LNCaP clone FGC (cell line): Measurements from ENCODE around the gene ZNF155.
"Not testable (repeated sequence)": the region's sequence is repeated elsewhere in the genome, so short reads cannot be mapped to it uniquely, and the experiment has no call there.

Experiments
- DNase-seq: peaks from one replicate; pipeline ENCODE4 v3.0.0-alpha.2; 2011; ENCODE audit warnings: low read depth
- H3K4me3 ChIP-seq: 2 replicates; pipeline ENCODE4 v1.5.1; 2011; ENCODE audit warnings: mild to moderate bottlenecking, low read depth, low read length, control low read depth
- CTCF ChIP-seq: IDR thresholded peaks from 2 replicates; pipeline ENCODE4 v1.5.1; 2012; ENCODE audit warnings: mild to moderate bottlenecking; ENCODE audit not compliant: control insufficient read depth, insufficient read depth; ENCODE audit errors: extremely low read depth

Gene ZNF155

GRCh38 chr19:43983912-43984686 is at the start of gene ZNF155:
Gene ZNF155, plus strand, starts transcription at chr19:43984188. Its CDS starts 4,356 bp downstream, at chr19:43988544.
- peak; percentile 93 for DNase-seq
- peak within 1 kb of the TSS; percentile 68 for H3K4me3 ChIP-seq
- TF ChIP-seq CTCF, result no peak

- peak within 1 kb of the TSS; percentile 63 for H3K4me3 ChIP-seq
- no peak for TF ChIP-seq CTCF
- peak; percentile 54 for DNase-seq
Observed at GRCh38 chr19:43934985-43935708, 48.8 kb upstream of the ZNF155 start, which contains the start of gene ZNF45. Gene ZNF45, minus strand, starts transcription at chr19:43935282. Its CDS starts 13,097 bp downstream, at chr19:43922185.

- DNase-seq, result peak; percentile 68
- no peak for TF ChIP-seq CTCF
- no peak overlapping the region for H3K4me3 ChIP-seq
Observed at GRCh38 chr19:43936188-43936587, 47.8 kb upstream of the ZNF155 start.

- no peak overlapping the region for H3K4me3 ChIP-seq
- no peak for TF ChIP-seq CTCF
- no peak for DNase-seq
Observed at GRCh38 chr19:43939557-43940260, 44.3 kb upstream of the ZNF155 start.

GRCh38 chr19:43940719-43941118 is 43.3 kb upstream of the ZNF155 start:
- H3K4me3 ChIP-seq, result no peak overlapping the region
- DNase-seq, result no peak
- no peak for TF ChIP-seq CTCF

GRCh38 chr19:43941209-43941608 is 42.8 kb upstream of the ZNF155 start:
- no peak for TF ChIP-seq CTCF
- DNase-seq, result no peak
- no peak overlapping the region for H3K4me3 ChIP-seq

GRCh38 chr19:43947412-43947811 is 36.6 kb upstream of the ZNF155 start:
- H3K4me3 ChIP-seq, DNase-seq: not testable (repeated sequence)

- not testable (repeated sequence) for H3K4me3 ChIP-seq, DNase-seq
Observed at GRCh38 chr19:43949803-43950202, 34.2 kb upstream of the ZNF155 start.
